Uterus (tissue), 2 donors: ENCODE data around the gene RNF130.

Experiments
- POLR2A ChIP-seq, 2 donors: fragments of 450-650 bp; IDR thresholded peaks; one replicate each; pipeline ENCODE4 v1.6.1; 2016; ENCODE audit warnings: antibody characterized with exemption in 2 of 2, mild to moderate bottlenecking in 1 of 2, moderate library complexity in 1 of 2
- TF ChIP-seq, protein P1 (sequence below), 4 experiments: fragments of 200-600 bp in 2 of 4; fragments of 450-650 bp in 2 of 4; sonication (generic) in 2 of 4; IDR thresholded peaks; one replicate each; pipeline ENCODE4 v1.5.1; 2016 to 2019; ENCODE audit warnings: antibody characterized with exemption in 4 of 4, mild to moderate bottlenecking in 2 of 4, moderate library complexity in 1 of 4

DNA sequence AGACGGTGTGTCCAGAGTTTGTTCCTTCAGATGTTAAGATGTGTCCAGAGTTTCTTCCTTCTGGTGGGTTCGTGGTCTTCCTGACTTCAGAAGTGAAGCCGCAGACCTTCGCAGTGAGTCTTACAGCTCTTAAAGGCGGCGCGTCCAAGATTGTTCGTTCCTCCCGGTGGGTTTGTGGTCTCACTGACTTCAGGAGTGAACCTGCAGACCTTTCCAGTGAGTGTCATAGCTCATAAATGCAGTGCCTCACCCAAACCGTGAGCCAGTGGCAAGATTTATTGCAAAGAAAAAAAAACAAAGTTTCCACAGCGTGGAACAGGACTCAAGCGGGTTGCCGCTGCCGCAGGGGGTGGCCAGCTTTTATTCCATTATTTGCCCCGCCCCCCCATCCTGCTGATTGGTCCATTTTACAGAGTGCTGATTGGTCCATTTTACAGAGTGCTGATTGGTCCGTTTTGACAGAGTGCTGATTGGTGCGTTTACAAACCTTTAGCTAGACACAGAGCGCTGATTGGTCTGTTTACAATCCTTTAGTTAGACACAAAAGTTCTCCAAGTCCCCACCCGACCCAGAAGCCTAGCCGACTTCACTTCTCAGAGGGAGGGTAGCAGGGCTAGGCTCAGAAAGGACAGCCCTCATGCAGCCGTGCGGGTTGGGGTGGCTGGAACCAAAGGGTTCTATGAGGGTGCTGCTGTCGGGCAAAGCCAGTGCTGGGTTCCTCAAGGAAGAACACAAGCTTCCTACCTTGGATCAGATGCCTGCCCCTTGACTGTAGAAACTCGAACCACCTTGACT, 9.1 kb upstream of the RNF130 start:
- TF ChIP-seq, protein P1, sequence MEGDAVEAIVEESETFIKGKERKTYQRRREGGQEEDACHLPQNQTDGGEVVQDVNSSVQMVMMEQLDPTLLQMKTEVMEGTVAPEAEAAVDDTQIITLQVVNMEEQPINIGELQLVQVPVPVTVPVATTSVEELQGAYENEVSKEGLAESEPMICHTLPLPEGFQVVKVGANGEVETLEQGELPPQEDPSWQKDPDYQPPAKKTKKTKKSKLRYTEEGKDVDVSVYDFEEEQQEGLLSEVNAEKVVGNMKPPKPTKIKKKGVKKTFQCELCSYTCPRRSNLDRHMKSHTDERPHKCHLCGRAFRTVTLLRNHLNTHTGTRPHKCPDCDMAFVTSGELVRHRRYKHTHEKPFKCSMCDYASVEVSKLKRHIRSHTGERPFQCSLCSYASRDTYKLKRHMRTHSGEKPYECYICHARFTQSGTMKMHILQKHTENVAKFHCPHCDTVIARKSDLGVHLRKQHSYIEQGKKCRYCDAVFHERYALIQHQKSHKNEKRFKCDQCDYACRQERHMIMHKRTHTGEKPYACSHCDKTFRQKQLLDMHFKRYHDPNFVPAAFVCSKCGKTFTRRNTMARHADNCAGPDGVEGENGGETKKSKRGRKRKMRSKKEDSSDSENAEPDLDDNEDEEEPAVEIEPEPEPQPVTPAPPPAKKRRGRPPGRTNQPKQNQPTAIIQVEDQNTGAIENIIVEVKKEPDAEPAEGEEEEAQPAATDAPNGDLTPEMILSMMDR (IDR thresholded peaks at IDR 0.05), result no peak
- TF ChIP-seq POLR2A (IDR thresholded peaks at IDR 0.05), result no peak
